H1 (cell line): Measurements from ENCODE around the gene TTC28. TPM values are rescaled to one million over a fixed set of nuclear protein-coding genes. Genes with fewer than 3 reads are reported as not detected.

ENCODE experiments used
- CTCF ChIA-PET: fragments of 300-600 bp; sonication (Branson Sonifier 250); formaldehyde crosslinking; loops from one replicate; lab custom pipeline; 2021; ENCODE audit not compliant: partially characterized antibody; lab: Charles Lee
- POLR2A ChIA-PET: fragments of 300-600 bp; sonication (Branson Sonifier 250); formaldehyde crosslinking; loops from one replicate; lab custom pipeline; 2021; ENCODE audit warnings: inconsistent platforms; ENCODE audit not compliant: partially characterized antibody; lab: Charles Lee
- DNase-seq, 2 experiments: peaks; one replicate each; pipeline versions ENCODE4 v3.0.0 to v3.0.0-alpha.2; 2010 to 2022; ENCODE audit warnings: low spot score in 2 of 2, low read depth in 1 of 2, mixed read lengths in 1 of 2
- FAIRE-seq: peaks from 2 replicates; lab custom pipeline; 2011; peaks lifted over from hg19 to GRCh38; lab: Jason Lieb, UNC
- H2AFZ ChIP-seq: 2 replicates; pipeline ENCODE4 v1.8.1; 2012; ENCODE audit warnings: low read length, inconsistent platforms
- H2AK5ac ChIP-seq: 2 replicates; pipeline ENCODE4 v1.6.1; 2013; ENCODE audit warnings: low read depth, low read length
- H2BK120ac ChIP-seq: replicated peaks from 2 replicates; pipeline ENCODE3; 2013; ENCODE audit warnings: low read depth, low read length, inconsistent platforms
- H2BK12ac ChIP-seq: 2 replicates; pipeline ENCODE4 v1.6.1; 2013; ENCODE audit warnings: low read depth, low read length
- H2BK15ac ChIP-seq: 2 replicates; pipeline ENCODE4 v1.6.1; 2013; ENCODE audit warnings: low read length
- H2BK20ac ChIP-seq: 2 replicates; pipeline ENCODE4 v1.6.1; 2013; ENCODE audit warnings: low read length
- H2BK5ac ChIP-seq: 2 replicates; pipeline ENCODE4 v1.6.1; 2013; ENCODE audit warnings: low read depth, low read length
- H3K14ac ChIP-seq: 2 replicates; pipeline ENCODE4 v1.6.1; 2013; ENCODE audit warnings: inconsistent platforms; ENCODE audit not compliant: insufficient read length
- H3K18ac ChIP-seq: 2 replicates; pipeline ENCODE4 v1.6.1; 2013; ENCODE audit warnings: low read length; ENCODE audit errors: extremely low read depth
- H3K23ac ChIP-seq: 2 replicates; pipeline ENCODE4 v1.6.1; 2013; ENCODE audit warnings: inconsistent platforms; ENCODE audit not compliant: insufficient read length
- H3K23me2 ChIP-seq: 2 replicates; pipeline ENCODE4 v1.6.1; 2013; ENCODE audit warnings: low read depth, low read length
- H3K27ac ChIP-seq: 2 replicates; pipeline ENCODE4 v1.6.1; 2011; ENCODE audit warnings: low read depth, low read length, inconsistent platforms
- H3K27me3 ChIP-seq, 4 experiments: replicated peaks in 1 of 4; 1 replicate in 1 of 4; 2 replicates in 3 of 4; pipeline versions ENCODE4 v1.6.1 to v1.8.1; 2011 to 2013; ENCODE audit warnings: low read length in 3 of 4, mild to moderate bottlenecking in 3 of 4, inconsistent platforms in 2 of 4, mixed read lengths in 2 of 4, moderate library complexity in 1 of 4; ENCODE audit not compliant: control insufficient read depth in 3 of 4, insufficient read depth in 3 of 4; ENCODE audit errors: extremely low read depth in 1 of 4
- H3K36me3 ChIP-seq, 4 experiments: 2 replicates each; pipeline versions ENCODE4 v1.6.1 to v1.8.1; 2011 to 2013; ENCODE audit warnings: mild to moderate bottlenecking in 4 of 4, low read length in 3 of 4, moderate library complexity in 2 of 4, control low read depth in 1 of 4, inconsistent platforms in 1 of 4; ENCODE audit not compliant: insufficient read depth in 4 of 4, control insufficient read depth in 2 of 4
- H3K4ac ChIP-seq: replicated peaks from 2 replicates; pipeline ENCODE3; 2013; ENCODE audit warnings: low read length, low read depth, mixed read lengths, inconsistent platforms; ENCODE audit not compliant: insufficient read length
- H3K4me1 ChIP-seq, 4 experiments: replicated peaks in 1 of 4; 1 replicate in 1 of 4; 2 replicates in 3 of 4; pipeline versions ENCODE4 v1.6.1 to v1.8.1; 2011 to 2013; ENCODE audit warnings: low read length in 3 of 4, inconsistent platforms in 2 of 4, mixed read lengths in 1 of 4; ENCODE audit not compliant: insufficient read depth in 4 of 4, control insufficient read depth in 3 of 4
- H3K4me2 ChIP-seq, 2 experiments: 2 replicates each; pipeline versions ENCODE4 v1.6.1 to v1.8.1; 2011 to 2013; ENCODE audit warnings: low read depth in 2 of 2, low read length in 2 of 2, control low read depth in 1 of 2, inconsistent platforms in 1 of 2, mild to moderate bottlenecking in 1 of 2; ENCODE audit not compliant: insufficient read depth in 1 of 2
- H3K4me3 ChIP-seq, 4 experiments: fragments of 200-600, 300-600 bp in 1 of 4; sonication (generic), shearing (Covaris generic), sonication (Bioruptor Twin) in 1 of 4; 2 replicates each; pipeline versions ENCODE4 v1.5.1 to v1.8.1; 2011 to 2016; ENCODE audit warnings: low read length in 4 of 4, low read depth in 3 of 4, control low read depth in 2 of 4, inconsistent platforms in 2 of 4, mild to moderate bottlenecking in 2 of 4, mixed read lengths in 1 of 4, moderate library complexity in 1 of 4; ENCODE audit not compliant: insufficient read depth in 2 of 4; ENCODE audit errors: extremely low read depth in 1 of 4
- H3K56ac ChIP-seq: replicated peaks from 2 replicates; pipeline ENCODE3; 2013; ENCODE audit warnings: low read depth, mild to moderate bottlenecking, mixed read lengths, low read length, inconsistent platforms; ENCODE audit not compliant: insufficient read length
- H3K79me1 ChIP-seq: 2 replicates; pipeline ENCODE4 v1.6.1; 2013; ENCODE audit warnings: low read depth, low read length, control low read depth
- H3K79me2 ChIP-seq, 2 experiments: 2 replicates each; pipeline versions ENCODE4 v1.6.1 to v1.8.1; 2012 to 2013; ENCODE audit warnings: low read length in 2 of 2, mild to moderate bottlenecking in 2 of 2, inconsistent platforms in 1 of 2; ENCODE audit not compliant: insufficient read depth in 2 of 2, control insufficient read depth in 1 of 2
- H3K9ac ChIP-seq, 4 experiments: replicated peaks in 1 of 4; 1 replicate in 1 of 4; 2 replicates in 3 of 4; pipeline versions ENCODE4 v1.6.1 to v1.8.1; 2011 to 2013; ENCODE audit warnings: low read depth in 3 of 4, low read length in 3 of 4, control low read depth in 2 of 4, mild to moderate bottlenecking in 2 of 4, moderate library complexity in 2 of 4, inconsistent platforms in 1 of 4; ENCODE audit errors: extremely low read depth in 1 of 4
- H3K9me3 ChIP-seq, 2 experiments: 2 replicates each; pipeline versions ENCODE4 v1.6.1 to v1.8.1; 2012 to 2013; ENCODE audit warnings: mild to moderate bottlenecking in 2 of 2, moderate library complexity in 2 of 2, control low read depth in 1 of 2, inconsistent platforms in 1 of 2, low read depth in 1 of 2, low read length in 1 of 2, mixed read lengths in 1 of 2; ENCODE audit not compliant: insufficient read depth in 2 of 2
- H4K20me1 ChIP-seq, 2 experiments: replicated peaks in 1 of 2; 2 replicates each; pipeline versions ENCODE3 to v1.8.1; 2011 to 2013; ENCODE audit warnings: inconsistent platforms in 2 of 2, low read length in 2 of 2, mild to moderate bottlenecking in 1 of 2; ENCODE audit not compliant: insufficient read depth in 2 of 2, control insufficient read depth in 1 of 2
- H4K5ac ChIP-seq: 2 replicates; pipeline ENCODE4 v1.6.1; 2013; ENCODE audit warnings: low read length, low read depth, mixed read lengths, inconsistent platforms; ENCODE audit not compliant: insufficient read length
- H4K8ac ChIP-seq: 2 replicates; pipeline ENCODE4 v1.8.0; 2013; ENCODE audit warnings: mild to moderate bottlenecking, moderate library complexity, low read length, inconsistent platforms; ENCODE audit not compliant: insufficient read depth; ENCODE audit errors: extremely low read depth
- H4K91ac ChIP-seq: replicated peaks from 2 replicates; pipeline ENCODE3; 2013; ENCODE audit warnings: low read length, mixed read lengths, inconsistent platforms; ENCODE audit not compliant: insufficient read length
- BACH1 ChIP-seq: IDR thresholded peaks from 2 replicates; pipeline ENCODE4 v1.6.1; 2012; ENCODE audit warnings: low read length, improper control_type of control experiment
- CBX5 ChIP-seq: fragments of 300-800, 300-1000 bp; sonication (generic); IDR thresholded peaks from 2 replicates; pipeline ENCODE4 v1.7.1; 2016; ENCODE audit warnings: antibody characterized with exemption, low read length, low read depth
- CBX8 ChIP-seq: fragments of 300-800, 300-1000 bp; sonication (generic); IDR thresholded peaks from 2 replicates; pipeline ENCODE4 v1.7.1; 2016; ENCODE audit warnings: low read depth, low read length, borderline replicate concordance
- FOSL1 ChIP-seq: IDR thresholded peaks from 2 replicates; pipeline ENCODE4 v1.6.1; 2011; ENCODE audit warnings: mild to moderate bottlenecking, low read depth, low read length, moderate library complexity; ENCODE audit not compliant: insufficient read depth
- GABPA ChIP-seq: IDR thresholded peaks from 2 replicates; pipeline ENCODE4 v1.6.1; 2011; ENCODE audit warnings: mild to moderate bottlenecking, low read length, moderate library complexity, borderline replicate concordance; ENCODE audit not compliant: insufficient read depth
- RXRA ChIP-seq: IDR thresholded peaks from 2 replicates; pipeline ENCODE4 v1.6.1; 2011; ENCODE audit warnings: low read depth, mild to moderate bottlenecking, low read length, moderate library complexity; ENCODE audit not compliant: insufficient read depth
- SIN3A ChIP-seq, 2 experiments: IDR thresholded peaks in 1 of 2; conservative IDR thresholded peaks in 1 of 2; 2 replicates each; pipeline ENCODE4 v1.6.1; 2011 to 2012; ENCODE audit warnings: low read length in 2 of 2, improper control_type of control experiment in 1 of 2, low read depth in 1 of 2, mild to moderate bottlenecking in 1 of 2
- YY1 ChIP-seq: IDR thresholded peaks from 2 replicates; pipeline ENCODE4 v1.6.1; 2011; ENCODE audit warnings: low read depth, mild to moderate bottlenecking, low read length
- WGBS, 2 experiments: shearing (Covaris generic) in 1 of 2; methylation state at CpG; one replicate each; pipeline versions ENCODE4 v1.1.6 to v1.1.7; 2013 to 2015; ENCODE audit warnings: low lambda C conversion rate in 2 of 2, mixed read lengths in 2 of 2, inconsistent platforms in 1 of 2, low coverage in 1 of 2, missing lambda C conversion rate in 1 of 2; ENCODE audit not compliant: insufficient replicate concordance in 2 of 2, insufficient coverage in 1 of 2, insufficient read length in 1 of 2; ENCODE audit errors: extremely low coverage in 1 of 2, missing lambda C conversion rate in 1 of 2; 5-methylcytosine and 5-hydroxymethylcytosine counted together
- polyA plus RNA-seq, 7 experiments: library from polyadenylated mRNA; depleted of rRNA in 3 of 7; stranded (reverse) in 5 of 7; unstranded in 2 of 7; fragments of >200 nt in 5 of 7; fragments of 200-250 nt in 2 of 7; gene quantifications; 1 replicate in 5 of 7; 2 replicates in 1 of 7; 4 replicates in 1 of 7; pipeline versions ENCODE4 v1.2.1 to v1.2.3, GENCODE V29; 2011 to 2013; ENCODE audit warnings: missing spikeins in 2 of 7, mixed read lengths in 2 of 7
- total RNA-seq: library from RNA; stranded (reverse); fragmentation: NEBNext Ultra II Directional; extraction: Animal tissue kit (Norgen Biotek cat#: 25700); gene quantifications from 2 replicates; pipeline ENCODE4 v1.2.1, GENCODE V29; 2021
- TF ChIP-seq, protein P1 (sequence below): IDR thresholded peaks from 2 replicates; pipeline ENCODE4 v1.6.1; 2011; ENCODE audit warnings: low read depth, mild to moderate bottlenecking, low read length; ENCODE audit not compliant: insufficient read depth

The TTC28 gene
- total and polyA plus RNA-seq, 2 of the 8 experiments (the other 6 are each of a cell fraction or from before 2014, with no cell fraction given), result 2.6 to 12.6 TPM

DNA sequence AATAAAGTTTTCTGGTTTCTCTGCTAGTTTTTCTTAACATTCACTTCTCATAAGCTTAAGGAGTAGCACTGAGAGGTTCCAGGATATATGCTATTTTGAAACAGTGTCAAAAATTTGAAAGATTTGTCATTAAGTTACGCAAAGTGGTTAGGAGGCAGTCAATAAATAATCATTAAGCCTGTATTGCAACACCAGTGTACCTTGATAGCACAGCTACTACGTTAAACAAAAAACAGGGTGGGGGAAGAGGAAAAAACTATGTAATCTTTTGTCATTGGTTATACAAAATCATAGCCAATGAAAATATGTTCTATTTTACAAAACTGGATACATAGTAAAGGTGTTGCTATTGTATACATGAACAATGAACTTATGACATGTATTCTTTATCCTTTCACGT is 730.2 kb downstream of the TTC28 start:
- H3K27ac ChIP-seq, result no peak overlapping the region
- FAIRE-seq (no peak), DNase-seq (no peak)
- H3K9me3 ChIP-seq, result no peaks in the 10 kb centered on the region
- H3K4me2 ChIP-seq, result no peak overlapping the region
- H3K56ac ChIP-seq, result no peak overlapping the region
- H2BK120ac ChIP-seq, result no peak overlapping the region
- H2BK12ac ChIP-seq, result no peak overlapping the region
- H3K79me1 ChIP-seq, result no peaks in the 10 kb centered on the region
- no peaks in the 10 kb centered on the region for H4K20me1 ChIP-seq
- no peak overlapping the region for H4K8ac ChIP-seq
- no peak overlapping the region for H2AK5ac ChIP-seq
- no peak overlapping the region for H3K14ac ChIP-seq
- H3K23ac ChIP-seq, result no peak overlapping the region
- no peak overlapping the region for H3K4ac ChIP-seq
- no peaks in the 10 kb centered on the region for H3K4me1 ChIP-seq
- no peaks in the 10 kb centered on the region for H3K79me2 ChIP-seq
- no peak overlapping the region for H3K18ac ChIP-seq
- ChIA-PET POLR2A (no interaction called here), CTCF (interaction anchor here (0.9 to 1.0 kb wide), 2 partner anchors 13 to 468 kb away, joined by 3 read pairs; no protein-coding TSS in a partner anchor)
- no peak overlapping the region for H3K9ac ChIP-seq
- H3K36me3 ChIP-seq, result no peaks in the 10 kb centered on the region
- no peak overlapping the region for H4K91ac ChIP-seq
- H2AFZ ChIP-seq, result no peak overlapping the region
- H2BK5ac ChIP-seq, result no peak overlapping the region
- H2BK15ac ChIP-seq, result no peak overlapping the region
- 90% methylated on average over 3 of the region's 3 CpGs; no CpG with 5 or more reads in 1 of the 2 experiments for WGBS, 2 experiments
- H2BK20ac ChIP-seq, result no peak overlapping the region
- H3K23me2 ChIP-seq, result no peaks in the 10 kb centered on the region; the same call in 1 of the 2 replicates
- H3K4me3 ChIP-seq, result no peak overlapping the region
- H4K5ac ChIP-seq, result no peak overlapping the region
- no peak for TF ChIP-seq CBX5
- TF ChIP-seq CBX8, result no peak
- TF ChIP-seq, protein P1, sequence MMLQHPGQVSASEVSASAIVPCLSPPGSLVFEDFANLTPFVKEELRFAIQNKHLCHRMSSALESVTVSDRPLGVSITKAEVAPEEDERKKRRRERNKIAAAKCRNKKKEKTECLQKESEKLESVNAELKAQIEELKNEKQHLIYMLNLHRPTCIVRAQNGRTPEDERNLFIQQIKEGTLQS, result no peak
- TF ChIP-seq BACH1, result no peak
- TF ChIP-seq RXRA, result no peak
- no peak for TF ChIP-seq YY1
- no peak for TF ChIP-seq SIN3A (conservative IDR thresholded peaks at IDR 0.05 in 1 of 2, IDR thresholded peaks at IDR 0.05 in 1 of 2; ENCODE audit: low read depth in 1 of 2, low read length in 2 of 2)
- no peak for TF ChIP-seq FOSL1
- TF ChIP-seq GABPA, result no peak
- no peaks in the 10 kb centered on the region for H3K27me3 ChIP-seq
